Smooth muscle cell (in vitro differentiated cells): ENCODE measurements around the gene DOCK1. TPM values are rescaled to one million over a fixed set of nuclear protein-coding genes. Genes with fewer than 3 reads are reported as not detected.

ENCODE experiments used
- DNase-seq: peaks from one replicate; lab custom pipeline; 2025; ENCODE audit not compliant: unreplicated experiment; lab: John Stamatoyannopoulos, UW
- H2AFZ ChIP-seq: fragments of 200-600 bp; sonication (generic); 2 replicates; pipeline ENCODE4 v1.6.0; 2016; ENCODE audit warnings: antibody characterized with exemption, low read depth, mild to moderate bottlenecking
- H3F3A ChIP-seq: fragments of 200-600 bp; sonication (generic); 2 replicates; pipeline ENCODE4 v1.6.0; 2017; ENCODE audit warnings: antibody characterized with exemption, low read depth
- H3K27ac ChIP-seq: fragments of 200-600 bp; sonication (generic); 2 replicates; pipeline ENCODE4 v1.5.1; 2016; ENCODE audit warnings: low read depth, mild to moderate bottlenecking
- H3K27me3 ChIP-seq: fragments of 200-600 bp; sonication (generic); 2 replicates; pipeline ENCODE4 v1.6.1; 2016; ENCODE audit warnings: low read depth, mild to moderate bottlenecking
- H3K36me3 ChIP-seq: fragments of 200-600 bp; sonication (generic); 2 replicates; pipeline ENCODE4 v1.5.1; 2016; ENCODE audit warnings: low read depth
- H3K4me1 ChIP-seq: fragments of 200-600 bp; sonication (generic); 2 replicates; pipeline ENCODE4 v1.5.1; 2016; ENCODE audit warnings: low read depth
- H3K4me2 ChIP-seq: fragments of 200-600 bp; sonication (generic); 2 replicates; pipeline ENCODE4 v1.6.0; 2016; ENCODE audit warnings: mild to moderate bottlenecking
- H3K4me3 ChIP-seq: fragments of 200-600 bp; sonication (generic); 2 replicates; pipeline ENCODE4 v1.5.1; 2016; ENCODE audit warnings: mild to moderate bottlenecking
- H3K79me2 ChIP-seq: fragments of 200-600 bp; sonication (generic); 2 replicates; pipeline ENCODE4 v1.6.0; 2016; ENCODE audit warnings: low read depth, mild to moderate bottlenecking
- H3K9ac ChIP-seq: fragments of 200-600 bp; sonication (generic); 2 replicates; pipeline ENCODE4 v1.6.0; 2016; ENCODE audit warnings: low read depth
- H3K9me3 ChIP-seq: fragments of 200-600 bp; sonication (generic); replicated peaks from 2 replicates; pipeline ENCODE4 v1.5.1; 2016; ENCODE audit warnings: low read depth
- H4K20me1 ChIP-seq: fragments of 200-600 bp; sonication (generic); 2 replicates; pipeline ENCODE4 v1.6.0; 2016; ENCODE audit warnings: low read depth
- CTCF ChIP-seq: fragments of 200-600 bp; sonication (generic); IDR thresholded peaks from 2 replicates; pipeline ENCODE4 v1.5.1; 2017; ENCODE audit warnings: borderline replicate concordance, mild to moderate bottlenecking, antibody characterized with exemption; ENCODE audit not compliant: insufficient read depth, poor library complexity, severe bottlenecking
- WGBS: methylation state at CpG from one replicate; pipeline ENCODE4 v1.1.7; 2016; ENCODE audit warnings: low lambda C conversion rate; 5-methylcytosine and 5-hydroxymethylcytosine counted together
- polyA plus RNA-seq: library from polyadenylated mRNA; unstranded; fragments of >200 nt; fragmentation: Nextera tagmentation; extraction: Ambion mirVana; gene quantifications from 2 replicates; pipeline ENCODE4 v1.2.1, GENCODE V29; 2016
- total RNA-seq: library from RNA; depleted of rRNA; stranded (reverse); fragments of >200 nt; gene quantifications from 2 replicates; pipeline ENCODE4 v1.2.3, GENCODE V29; 2014

Gene DOCK1
- total and polyA plus RNA-seq, 2 experiments from 2014 or later: 18.4 to 37.1 TPM

GRCh38 chr10:127034034-127034633, 128.9 kb downstream of the DOCK1 start:
- Histone ChIP-seq H3K4me1 (no peaks in the 10 kb centered on the region), H3K79me2 (no peaks in the 10 kb centered on the region), H3K36me3 (peaks cover 6% of the 10 kb centered on the region), H2AFZ (no peak overlapping the region), H3K9me3 (no peaks in the 10 kb centered on the region), H3K4me2 (no peak overlapping the region), H3K27ac (no peak overlapping the region), H3K9ac (no peak overlapping the region), H4K20me1 (peaks cover 3% of the 10 kb centered on the region), H3K4me3 (no peak overlapping the region), H3F3A (no peaks in the 10 kb centered on the region), H3K27me3 (no peaks in the 10 kb centered on the region)
- no peak for TF ChIP-seq CTCF
- DNase-seq: no peak
- 83% methylated on average over 7 of the region's 7 CpGs for WGBS

GRCh38 chr10:127034790-127035189, 129.6 kb downstream of the DOCK1 start:
- no peaks in the 10 kb centered on the region for H3K27me3 ChIP-seq
- no peaks in the 10 kb centered on the region for H3F3A ChIP-seq
- no peaks in the 10 kb centered on the region for H3K9me3 ChIP-seq
- H3K4me3 ChIP-seq: no peak overlapping the region
- H3K4me2 ChIP-seq: no peak overlapping the region
- H2AFZ ChIP-seq: no peak overlapping the region
- H4K20me1 ChIP-seq: peaks cover 3% of the 10 kb centered on the region
- TF ChIP-seq CTCF: no peak
- H3K9ac ChIP-seq: no peak overlapping the region
- no peak overlapping the region for H3K27ac ChIP-seq
- peaks cover 6% of the 10 kb centered on the region for H3K36me3 ChIP-seq
- WGBS: 93% methylated on average over 5 of the region's 5 CpGs
- no peaks in the 10 kb centered on the region for H3K79me2 ChIP-seq
- no peak for DNase-seq
- H3K4me1 ChIP-seq: no peaks in the 10 kb centered on the region

GRCh38 chr10:127035827-127036226, 130.6 kb downstream of the DOCK1 start:
- TF ChIP-seq CTCF: no peak
- Histone ChIP-seq H3K4me3 (no peak overlapping the region), H3K36me3 (peaks cover 6% of the 10 kb centered on the region), H3K9me3 (no peaks in the 10 kb centered on the region), H3K79me2 (no peaks in the 10 kb centered on the region), H3F3A (no peaks in the 10 kb centered on the region), H3K27ac (no peak overlapping the region), H3K4me2 (no peak overlapping the region), H3K9ac (no peak overlapping the region), H4K20me1 (peaks cover 3% of the 10 kb centered on the region), H3K4me1 (no peaks in the 10 kb centered on the region), H2AFZ (no peak overlapping the region), H3K27me3 (no peaks in the 10 kb centered on the region)
- 98% methylated on average over 4 of the region's 4 CpGs for WGBS
- no peak for DNase-seq

GRCh38 chr10:127036987-127037386, 131.8 kb downstream of the DOCK1 start:
- Histone ChIP-seq H3K9me3 (no peaks in the 10 kb centered on the region), H2AFZ (no peak overlapping the region), H4K20me1 (peaks cover 10% of the 10 kb centered on the region), H3K4me3 (no peak overlapping the region), H3K36me3 (peaks cover 6% of the 10 kb centered on the region), H3K79me2 (no peaks in the 10 kb centered on the region), H3K9ac (no peak overlapping the region), H3K27ac (no peak overlapping the region), H3K4me2 (no peak overlapping the region), H3F3A (no peaks in the 10 kb centered on the region), H3K27me3 (no peaks in the 10 kb centered on the region), H3K4me1 (no peaks in the 10 kb centered on the region)
- no peak for DNase-seq
- WGBS: 96% methylated on average over 4 of the region's 4 CpGs
- no peak for TF ChIP-seq CTCF
